Parathyroid adenoma (tissue), 2 donors: ENCODE data around the gene ASB2.

Source experiments
- H2AFZ ChIP-seq: fragments of 300-600 bp; sonication (generic); one replicate; pipeline ENCODE4 v1.7.0; 2017; ENCODE audit warnings: antibody characterized with exemption, mild to moderate bottlenecking
- H3K27ac ChIP-seq: fragments of 300-600 bp; sonication (generic); one replicate; pipeline ENCODE4 v1.7.0; 2017
- H3K27me3 ChIP-seq: fragments of 300-600 bp; sonication (generic); one replicate; pipeline ENCODE4 v1.7.0; 2017; ENCODE audit warnings: low read length; ENCODE audit not compliant: control insufficient read depth, insufficient read depth
- H3K36me3 ChIP-seq: fragments of 300-600 bp; sonication (generic); one replicate; pipeline ENCODE4 v1.7.0; 2017; ENCODE audit warnings: low read length; ENCODE audit not compliant: control insufficient read depth, insufficient read depth
- H3K4me1 ChIP-seq: fragments of 300-600 bp; sonication (generic); one replicate; pipeline ENCODE4 v1.7.0; 2017; ENCODE audit warnings: control low read depth
- H3K4me2 ChIP-seq: fragments of 300-600 bp; sonication (generic); one replicate; pipeline ENCODE4 v1.7.0; 2017; ENCODE audit warnings: low read length
- H3K4me3 ChIP-seq: fragments of 300-600 bp; sonication (generic); one replicate; pipeline ENCODE4 v1.7.0; 2017; ENCODE audit warnings: low read depth, low read length
- H3K79me2 ChIP-seq: fragments of 300-600 bp; sonication (generic); one replicate; pipeline ENCODE4 v1.7.0; 2017; ENCODE audit warnings: control low read depth
- H3K9ac ChIP-seq: fragments of 300-600 bp; sonication (generic); one replicate; pipeline ENCODE4 v1.7.0; 2017; ENCODE audit warnings: mild to moderate bottlenecking
- H3K9me3 ChIP-seq: fragments of 300-600 bp; sonication (generic); one replicate; pipeline ENCODE4 v1.7.0; 2017; ENCODE audit warnings: low read length; ENCODE audit not compliant: control insufficient read depth
- CTCF ChIP-seq: fragments of 300-600 bp; sonication (generic); IDR thresholded peaks from one replicate; pipeline ENCODE4 v1.7.0; 2017; ENCODE audit warnings: antibody characterized with exemption, mild to moderate bottlenecking
- donor health status: primary hyperparathyroidism.

Gene ASB2

GRCh38 chr14:93982230-93983007, 6.0 kb upstream of the ASB2 start:
- Histone ChIP-seq H2AFZ (no peak overlapping the region), H3K27me3 (no peaks in the 10 kb centered on the region), H3K27ac (no peak overlapping the region), H3K9ac (no peak overlapping the region), H3K9me3 (no peaks in the 10 kb centered on the region), H3K4me3 (no peak overlapping the region), H3K4me2 (no peak overlapping the region), H3K4me1 (peaks cover 5% of the 10 kb centered on the region), H3K36me3 (no peaks in the 10 kb centered on the region), H3K79me2 (no peaks in the 10 kb centered on the region)
- TF ChIP-seq CTCF = no peak

GRCh38 chr14:93981316-93982229, 5.2 kb upstream of the ASB2 start:
- no peak overlapping the region for H3K4me2 ChIP-seq
- H3K9ac ChIP-seq = no peak overlapping the region
- TF ChIP-seq CTCF = no peak
- no peak overlapping the region for H3K4me3 ChIP-seq
- H3K79me2 ChIP-seq = no peaks in the 10 kb centered on the region
- no peaks in the 10 kb centered on the region for H3K27me3 ChIP-seq
- no peaks in the 10 kb centered on the region for H3K4me1 ChIP-seq
- no peak overlapping the region for H3K27ac ChIP-seq
- H2AFZ ChIP-seq = no peak overlapping the region
- H3K9me3 ChIP-seq = no peaks in the 10 kb centered on the region
- no peaks in the 10 kb centered on the region for H3K36me3 ChIP-seq

GRCh38 chr14:93980456-93981201, 4.3 kb upstream of the ASB2 start:
- Histone ChIP-seq H2AFZ (no peak overlapping the region), H3K27me3 (no peaks in the 10 kb centered on the region), H3K4me3 (no peak overlapping the region), H3K9me3 (no peaks in the 10 kb centered on the region), H3K4me1 (no peaks in the 10 kb centered on the region), H3K79me2 (no peaks in the 10 kb centered on the region), H3K4me2 (no peak overlapping the region), H3K9ac (no peak overlapping the region), H3K27ac (no peak overlapping the region), H3K36me3 (no peaks in the 10 kb centered on the region)
- TF ChIP-seq CTCF = no peak

GRCh38 chr14:93978735-93979134, 2.4 kb upstream of the ASB2 start:
- no peak for TF ChIP-seq CTCF
- no peak overlapping the region for H3K27ac ChIP-seq
- H3K36me3 ChIP-seq = no peaks in the 10 kb centered on the region
- no peaks in the 10 kb centered on the region for H3K4me1 ChIP-seq
- H3K9me3 ChIP-seq = no peaks in the 10 kb centered on the region
- H3K4me2 ChIP-seq = no peak overlapping the region
- no peaks in the 10 kb centered on the region for H3K79me2 ChIP-seq
- no peaks in the 10 kb centered on the region for H3K27me3 ChIP-seq
- H2AFZ ChIP-seq = no peak overlapping the region
- H3K9ac ChIP-seq = no peak overlapping the region
- H3K4me3 ChIP-seq = no peak overlapping the region
